ENCODE data around the gene RNU7-1. TPM values are rescaled to one million over a fixed set of nuclear protein-coding genes. Genes with fewer than 3 reads are reported as not detected.

RNU7-1 gene
- total and polyA plus RNA-seq, 9 of the 15 experiments (the other 6 are each of a cell fraction or from before 2014, with no cell fraction given) = not detected

- Histone ChIP-seq H3K27ac (ENCODE audit: extremely low read depth, low read depth, low read length) (no peak overlapping the region), H3K4me2 (ENCODE audit: insufficient read depth, low read length) (peak overlapping the region; percentile 95; the same call in 1 of the 2 replicates), H3K9me3 (replicated peaks; ENCODE audit: control insufficient read depth, insufficient read depth, low read depth, low read length) (no peaks in the 10 kb centered on the region), H4K20me1 (replicated peaks; ENCODE audit: control insufficient read depth, insufficient read depth, low read length) (no peaks in the 10 kb centered on the region), H3K27me3 (ENCODE audit: control insufficient read depth in 2 of 2, insufficient read depth in 2 of 2, low read length in 2 of 2) (no peaks in the 10 kb centered on the region), H3K9me1 (ENCODE audit: control insufficient read depth, insufficient read depth, low read length) (no peaks in the 10 kb centered on the region), H2AFZ (ENCODE audit: low read depth, low read length) (no peak overlapping the region), H3K4me3 (no peak overlapping the region), H3K79me2 (ENCODE audit: control insufficient read depth, insufficient read depth, low read length) (peaks cover 10% of the 10 kb centered on the region; the same call in 2 of the 3 replicates), H3K4me1 (replicated peaks in 1 of 2; ENCODE audit: control insufficient read depth in 2 of 2, insufficient read depth in 2 of 2, low read length in 2 of 2) (peaks cover 34 to 69% of the 10 kb centered on the region in 2 experiments), H3K9ac (ENCODE audit: insufficient read depth in 1 of 2, low read depth in 2 of 2, low read length in 2 of 2) (peak overlapping the region in 1 of 2 experiments; percentile 96; a peak in 3 of 4 replicates), H3K36me3 (ENCODE audit: control insufficient read depth, insufficient read depth, low read length) (peaks cover 6% of the 10 kb centered on the region; the same call in 1 of the 3 replicates)
- in situ Hi-C loops (cut with MboI) = no loop called here
- ATAC-seq (no peak), FAIRE-seq (no peak), DNase-seq (ENCODE audit: extremely low read depth in 1 of 4, low spot score in 3 of 4) (no peak)
- intact Hi-C loops (cut with micrococcal nuclease) = loop anchor here (1.0 to 10.0 kb wide), 3 partner anchors 14 to 225 kb away; partner anchors contain the start of gene PEX5
- ChIA-PET POLR2A (interaction anchor here (0.6 to 8.0 kb wide), 10 partner anchors 8 to 107 kb away, joined by 3 to 98 read pairs (median 4); partner anchors contain the start of genes C12orf57, RNU7-1 and SPSB2), CTCF (ENCODE audit: low intra/inter-chr PET ratio) (interaction anchor here (1.4 to 1.8 kb wide), 2 partner anchors 36 to 91 kb away, joined by 4 to 5 read pairs; no protein-coding TSS in a partner anchor)
- no TSS peak for BruUV-seq (replicated peaks)
- 92% methylated on average over 14 of the region's 26 CpGs for WGBS (ENCODE audit: insufficient coverage, low coverage, missing lambda C conversion rate)
- TF ChIP-seq ZNF384 (IDR thresholded peaks at IDR 0.05; ENCODE audit: low read depth, low read length) = no peak
- peak; percentile 16; the same call in 1 of the 2 replicates for TF ChIP-seq ZNF740 (CRISPR knock-in tag; IDR thresholded peaks at IDR 0.05)
- TF ChIP-seq ZNF740 (tag; IDR thresholded peaks at IDR 0.05) = no peak
- no peak for TF ChIP-seq ZBTB17 (CRISPR knock-in tag; IDR thresholded peaks at IDR 0.05)
- TF ChIP-seq ZNF77 (CRISPR knock-in tag; IDR thresholded peaks at IDR 0.05) = no peak
- TF ChIP-seq TBL1XR1 (IDR thresholded peaks at IDR 0.05; ENCODE audit: low read length in 2 of 2) = no peak
Measured at GRCh38 chr12:6959805-6960592, 16.4 kb downstream of the RNU7-1 start.

Measured in K562 (cell line).